ENCODE results near the gene KRTAP29-1. TPM values are rescaled to one million over a fixed set of nuclear protein-coding genes. Genes with fewer than 3 reads are reported as not detected.
"Not testable (repeated sequence)": the region's sequence is repeated elsewhere in the genome, so short reads cannot be mapped to it uniquely, and the experiment has no call there.

Gene KRTAP29-1
- total RNA-seq, 1 donor from 2014 or later: not detected

DNA sequence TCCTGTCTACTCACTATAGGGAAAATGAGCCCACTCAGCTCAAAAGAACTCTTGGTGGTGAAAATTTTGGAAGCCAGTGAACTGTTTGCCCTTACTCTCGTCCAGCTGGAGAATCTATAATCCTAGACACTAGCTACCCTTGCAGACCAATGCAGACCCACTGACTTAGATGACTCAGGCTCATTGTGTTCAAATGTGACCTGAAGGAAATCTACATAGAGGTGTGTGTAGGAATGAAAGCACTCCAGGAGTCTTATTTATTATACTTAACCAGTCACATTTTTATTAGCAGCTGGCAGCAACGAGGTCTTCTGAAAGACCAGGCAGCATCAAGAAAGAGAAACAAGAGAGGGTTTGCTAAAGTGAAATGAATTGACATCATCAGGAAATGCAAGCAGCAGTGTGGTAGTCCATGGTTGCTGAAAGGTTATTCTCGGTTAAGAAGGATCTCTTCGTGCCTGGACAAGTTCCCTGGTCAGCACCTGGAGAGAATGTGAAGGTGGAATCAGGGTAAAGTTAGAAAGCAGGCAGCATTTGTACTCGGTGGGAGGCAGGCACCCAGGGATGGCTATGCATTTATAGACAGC lies 1.4 kb downstream of the KRTAP29-1 start:
- DNase-seq (ENCODE audit: low spot score): peak; percentile 55

DNA sequence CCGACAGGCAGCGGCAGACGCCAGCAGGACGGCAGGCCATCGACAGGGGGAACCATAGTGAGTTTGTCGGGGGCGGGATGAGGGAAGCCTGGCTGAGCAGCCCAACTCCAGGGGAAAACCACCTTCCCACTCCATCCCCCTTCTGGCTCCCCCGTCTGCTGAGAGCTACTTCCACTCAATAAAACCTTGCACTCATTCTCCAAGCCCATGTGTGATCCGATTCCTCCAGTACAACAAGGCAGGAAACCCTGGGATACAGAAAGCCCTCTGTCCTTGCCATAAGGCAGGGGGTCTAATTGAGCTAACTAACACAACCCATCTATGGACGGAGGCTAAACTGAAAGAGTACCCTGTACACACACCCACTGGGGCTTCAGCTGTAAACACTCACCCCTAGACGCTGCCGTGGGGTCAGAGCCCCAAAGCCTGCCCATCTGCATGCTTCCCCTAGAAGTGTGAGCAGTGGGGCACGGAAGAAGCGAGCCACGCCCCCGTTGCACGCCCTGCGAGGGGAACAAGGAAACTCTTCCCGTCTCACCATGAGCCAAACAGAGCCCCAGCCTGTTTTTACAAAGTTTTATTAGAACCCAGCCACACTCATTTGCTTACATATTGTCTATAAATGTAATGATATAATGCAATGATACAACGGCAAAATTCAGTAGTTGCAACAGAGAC lies 4.1 kb downstream of the KRTAP29-1 start:
- DNase-seq (ENCODE audit: low spot score): no peak

DNA sequence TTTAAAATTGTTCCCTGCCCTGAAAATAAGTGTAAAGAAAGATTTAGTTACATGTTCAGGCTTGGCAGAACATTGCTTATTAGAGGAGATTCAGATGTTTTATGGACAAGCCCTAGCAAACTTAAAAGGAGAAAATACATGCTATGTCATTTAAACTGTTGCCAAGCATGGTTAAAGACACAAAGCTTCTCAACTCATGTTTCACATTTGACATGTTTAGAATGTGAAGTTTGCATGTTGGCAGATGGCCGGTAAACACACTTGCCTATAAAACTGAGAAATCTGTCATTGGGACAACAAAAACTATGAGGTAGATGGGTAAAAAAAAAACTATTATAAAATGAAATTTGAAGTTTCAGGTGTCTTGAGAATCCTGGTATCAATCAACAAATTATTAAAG lies 5.8 kb downstream of the KRTAP29-1 start:
- no peak for DNase-seq (ENCODE audit: low spot score)

DNA sequence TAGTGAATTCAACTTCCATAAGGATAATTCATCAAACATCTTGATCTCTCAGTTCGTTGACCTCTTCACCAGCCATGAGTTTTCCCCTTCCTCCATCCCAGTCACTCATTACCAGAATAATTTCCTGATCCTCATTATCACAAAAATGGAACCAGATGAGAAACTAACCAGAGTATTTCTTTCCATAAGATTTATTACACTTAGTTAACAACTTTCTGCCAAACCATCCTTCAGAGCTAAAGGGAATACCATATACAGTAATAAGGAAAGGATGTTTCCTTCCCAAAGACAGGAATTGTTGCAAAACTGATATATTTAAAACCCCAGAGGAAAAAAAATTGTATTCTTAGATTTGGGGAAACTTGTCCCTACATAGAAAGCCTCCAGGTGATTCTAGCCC lies 8.6 kb downstream of the KRTAP29-1 start:
- DNase-seq (ENCODE audit: low spot score): no peak

DNA sequence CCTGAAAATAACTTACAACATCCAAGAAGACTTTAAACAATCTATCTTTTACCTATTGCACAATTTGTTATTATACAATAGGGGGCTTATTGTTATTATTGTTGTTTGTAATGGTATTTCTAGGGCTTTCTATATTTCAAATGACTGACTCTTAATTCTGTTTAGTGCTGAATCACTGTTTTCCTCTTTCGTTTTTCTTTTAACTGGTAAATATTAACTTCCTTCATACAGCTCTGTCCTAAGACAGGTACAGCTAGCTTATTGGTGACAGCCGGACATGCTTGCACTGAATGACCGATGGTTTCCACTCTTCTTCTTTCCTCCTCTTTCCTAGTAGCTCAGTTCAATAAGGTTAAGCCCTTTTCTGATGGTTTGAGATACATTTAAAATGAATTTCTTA lies 15.6 kb downstream of the KRTAP29-1 start:
- DNase-seq (ENCODE audit: low spot score): no peak

DNA sequence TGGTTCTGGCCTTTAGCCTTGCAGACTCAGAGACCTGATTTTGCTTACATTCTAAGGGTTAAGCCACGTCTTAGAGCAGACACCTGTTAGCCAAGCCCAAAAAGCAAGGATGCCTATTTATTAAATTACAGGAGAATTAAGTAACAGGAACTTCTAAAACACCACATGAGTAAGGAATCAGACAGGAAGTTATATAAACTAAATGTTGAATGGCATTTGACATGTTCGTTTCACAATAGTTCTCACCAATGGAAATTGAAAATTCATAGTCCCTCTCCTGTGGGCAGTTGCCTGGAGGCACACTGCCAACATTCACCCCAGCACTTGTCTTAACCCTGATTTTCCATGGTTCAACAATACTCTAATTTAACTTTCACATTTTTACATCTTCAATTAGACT lies 18.1 kb downstream of the KRTAP29-1 start:
- DNase-seq (ENCODE audit: low spot score): no peak

DNA sequence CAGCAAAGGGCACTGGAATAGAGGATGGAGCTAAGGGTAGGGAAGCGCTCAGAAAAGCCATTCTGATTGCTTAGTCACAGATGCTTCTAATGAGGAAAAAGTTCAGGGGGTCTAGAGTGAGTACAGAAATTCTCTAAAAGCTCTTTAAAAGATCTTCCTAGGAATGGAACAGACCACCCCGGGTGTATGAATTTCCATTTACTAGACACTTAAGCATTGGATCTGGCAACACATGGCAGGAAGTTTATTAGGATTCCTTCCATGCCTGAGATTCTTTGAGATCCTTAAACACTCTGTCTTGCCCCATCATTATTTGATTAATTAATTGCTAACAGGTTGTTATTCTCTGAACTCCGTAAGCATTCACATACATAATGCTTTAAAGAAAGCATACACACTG lies 18.6 kb downstream of the KRTAP29-1 start:
- DNase-seq (ENCODE audit: low spot score): no peak

DNA sequence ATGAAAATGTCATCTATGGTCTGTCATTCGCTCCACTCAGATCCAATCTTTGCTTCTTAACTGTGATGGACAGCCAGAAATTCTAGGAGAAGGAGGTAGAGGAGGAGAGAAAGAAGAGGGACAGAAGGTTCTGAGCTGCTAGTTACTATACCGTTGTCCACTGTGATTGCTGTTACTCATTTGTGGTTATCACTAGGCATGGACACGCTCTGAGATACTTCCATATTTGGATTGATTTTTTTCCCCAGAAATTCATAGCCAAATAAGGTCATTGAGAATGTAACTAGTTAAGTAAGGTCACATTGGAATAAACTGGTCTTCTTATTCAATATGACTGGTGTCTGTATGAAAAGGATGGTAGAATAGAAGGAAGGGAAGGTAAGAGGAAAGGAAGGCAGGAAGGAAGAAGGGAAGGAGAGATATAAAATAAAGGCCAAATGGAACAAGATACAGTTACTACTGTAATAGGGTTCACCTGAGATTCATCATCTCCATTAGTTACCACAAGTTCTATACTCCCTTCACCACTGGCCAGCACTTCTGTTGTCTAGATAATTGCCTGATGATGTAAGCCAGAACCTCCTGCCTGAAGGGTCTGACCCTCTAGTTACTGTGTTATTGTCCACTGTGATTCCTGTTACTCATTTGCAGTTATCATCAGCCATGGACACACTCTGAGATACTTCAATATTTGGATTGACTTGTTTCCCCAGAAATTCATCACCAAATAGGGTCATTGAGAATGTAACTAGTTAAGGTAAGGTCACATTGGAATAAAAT lies 24.3 kb downstream of the KRTAP29-1 start:
- no peak for DNase-seq (ENCODE audit: low spot score)

DNA sequence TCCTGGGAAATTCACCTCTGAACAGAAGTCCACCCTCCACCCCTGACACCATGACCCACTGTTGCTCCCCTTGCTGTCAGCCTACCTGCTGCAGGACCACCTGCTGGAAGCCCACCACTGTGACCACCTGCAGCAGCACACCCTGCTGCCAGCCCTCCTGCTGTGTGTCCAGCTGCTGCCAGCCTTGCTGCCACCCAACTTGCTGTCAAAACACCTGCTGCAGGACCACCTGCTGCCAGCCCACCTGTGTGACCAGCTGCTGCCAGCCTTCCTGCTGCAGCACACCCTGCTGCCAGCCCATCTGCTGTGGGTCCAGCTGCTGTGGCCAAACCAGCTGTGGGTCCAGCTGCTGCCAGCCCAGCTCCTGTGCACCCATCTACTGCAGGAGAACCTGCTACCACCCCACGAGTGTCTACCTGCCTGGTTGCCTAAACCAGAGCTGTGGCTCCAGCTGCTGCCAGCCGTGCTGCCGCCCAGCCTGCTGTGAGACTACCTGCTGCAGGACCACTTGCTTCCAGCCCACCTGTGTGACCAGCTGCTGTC lies 26.9 kb downstream of the KRTAP29-1 start, which contains the start of gene KRTAP9-7:
KRTAP9-7 (plus strand) TSS at position 51 of the 543 bp plus-strand sequence; CDS start at position 51, 0 bp downstream.
- not testable (repeated sequence) for DNase-seq (ENCODE audit: low spot score)

DNA sequence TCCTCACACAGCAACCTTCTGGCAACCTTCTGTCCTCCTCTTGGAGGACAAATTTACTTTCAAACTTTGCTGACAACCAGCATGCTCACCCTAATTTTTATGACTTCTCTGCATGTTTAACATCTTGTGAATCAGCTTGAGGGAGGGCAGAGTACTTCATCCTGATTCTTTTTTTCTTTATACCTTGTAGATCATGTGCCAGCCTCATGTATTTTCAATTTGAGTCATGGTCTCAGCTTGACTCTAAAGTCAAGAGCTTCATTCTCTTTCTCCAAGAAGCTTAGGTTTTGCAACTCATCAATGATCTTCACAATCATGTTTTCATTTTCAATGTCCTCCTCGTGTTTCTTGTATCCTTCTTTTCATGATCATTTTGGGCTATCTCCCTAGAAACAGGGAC lies 30.8 kb downstream of the KRTAP29-1 start:
- DNase-seq (ENCODE audit: low spot score): no peak

DNA sequence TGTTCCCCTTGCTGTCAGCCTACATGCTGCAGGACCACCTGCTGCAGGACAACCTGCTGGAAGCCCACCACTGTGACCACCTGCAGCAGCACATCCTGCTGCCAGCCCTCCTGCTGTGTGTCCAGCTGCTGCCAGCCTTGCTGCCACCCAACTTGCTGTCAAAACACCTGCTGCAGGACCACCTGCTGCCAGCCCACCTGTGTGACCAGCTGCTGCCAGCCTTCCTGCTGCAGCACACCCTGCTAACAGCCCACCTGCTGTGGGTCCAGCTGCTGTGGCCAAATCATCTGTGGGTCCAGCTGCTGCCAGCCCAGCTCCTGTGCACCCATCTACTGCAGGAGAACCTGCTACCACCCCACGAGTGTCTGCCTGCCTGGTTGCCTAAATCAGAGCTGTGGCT lies 31.3 kb downstream of the KRTAP29-1 start:
- not testable (repeated sequence) for DNase-seq (ENCODE audit: low spot score)

DNA sequence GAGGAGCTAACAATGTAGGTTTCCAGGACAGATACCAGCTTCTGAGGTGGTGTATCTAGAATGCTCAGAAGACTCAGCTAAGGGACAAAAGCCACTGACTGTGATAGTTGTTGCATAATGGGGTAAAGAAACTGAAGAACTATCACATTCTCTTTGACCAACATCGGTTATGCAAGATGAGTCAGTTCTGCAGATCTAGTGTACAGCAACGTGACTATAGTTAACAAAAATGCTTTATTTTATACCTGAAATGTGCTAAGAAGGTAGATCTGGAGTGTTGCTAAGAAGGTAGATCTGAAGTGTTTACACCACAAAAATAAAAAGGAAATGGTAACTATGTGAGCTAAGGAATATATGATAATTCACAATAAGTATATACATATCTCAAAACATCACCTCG lies 34.9 kb downstream of the KRTAP29-1 start:
- DNase-seq (ENCODE audit: low spot score): no peak

DNA sequence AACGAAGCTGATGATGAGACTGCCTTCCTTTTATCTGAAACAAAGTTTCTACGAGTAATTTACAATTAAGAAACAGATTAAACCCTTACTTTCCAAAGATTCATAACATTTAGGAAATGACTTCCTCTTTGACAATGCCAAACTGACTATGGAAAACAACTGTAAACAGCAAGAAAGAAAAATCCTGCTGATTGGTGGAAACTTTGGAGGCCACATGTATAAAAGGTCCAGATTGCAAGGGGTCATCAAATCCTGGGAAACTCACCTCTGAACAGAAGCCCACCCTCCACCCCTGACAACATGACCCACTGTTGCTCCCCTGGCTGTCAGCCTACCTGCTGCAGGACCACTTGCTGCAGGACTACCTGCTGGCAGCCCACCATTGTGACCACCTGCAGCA lies 37.6 kb downstream of the KRTAP29-1 start, which contains the start of gene KRTAP9-6:
KRTAP9-6 (plus strand) TSS at position 301 of the 400 bp plus-strand sequence; CDS start at position 301, 0 bp downstream.
- no peak for DNase-seq (ENCODE audit: low spot score)

DNA sequence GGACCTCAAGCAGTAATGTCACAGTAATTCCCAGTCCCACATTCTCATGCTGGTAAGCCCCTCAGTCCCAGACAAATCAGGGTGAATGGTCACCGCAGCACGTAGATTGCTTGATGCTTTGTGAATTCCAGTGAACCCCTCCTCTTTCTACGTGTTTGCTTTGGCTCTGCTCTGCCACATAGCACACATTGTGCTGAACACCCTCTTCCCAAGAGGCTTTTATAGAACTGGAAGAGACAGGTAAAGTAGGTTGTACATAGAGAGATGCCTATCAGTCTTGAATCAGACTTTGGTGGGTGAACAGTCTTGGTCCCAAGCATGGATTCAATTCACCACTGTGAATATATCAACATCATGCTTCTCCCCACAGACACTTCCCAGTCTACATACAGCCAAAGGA lies 38.1 kb downstream of the KRTAP29-1 start:
- DNase-seq (ENCODE audit: low spot score): no peak

DNA sequence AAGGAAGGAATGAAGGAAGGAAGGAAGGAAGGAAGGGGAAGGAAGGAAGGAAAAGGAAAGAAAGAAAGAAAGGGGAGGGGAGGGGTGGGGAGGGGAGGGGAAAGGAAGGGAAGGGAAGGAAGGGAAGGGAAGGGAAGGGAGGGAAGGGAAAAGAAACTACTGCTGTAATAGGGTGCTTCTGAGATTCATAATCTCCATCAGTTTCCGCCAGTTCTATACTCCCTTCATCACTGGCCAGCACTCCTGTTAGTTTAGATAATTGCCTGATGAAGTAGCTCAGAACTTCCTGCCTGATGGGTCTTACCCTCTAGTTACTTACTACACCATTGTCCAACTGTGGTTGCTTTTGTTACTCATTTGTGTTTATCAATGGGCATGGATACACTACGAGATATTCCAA lies 39.4 kb downstream of the KRTAP29-1 start:
- no peak for DNase-seq (ENCODE audit: low spot score)

DNA sequence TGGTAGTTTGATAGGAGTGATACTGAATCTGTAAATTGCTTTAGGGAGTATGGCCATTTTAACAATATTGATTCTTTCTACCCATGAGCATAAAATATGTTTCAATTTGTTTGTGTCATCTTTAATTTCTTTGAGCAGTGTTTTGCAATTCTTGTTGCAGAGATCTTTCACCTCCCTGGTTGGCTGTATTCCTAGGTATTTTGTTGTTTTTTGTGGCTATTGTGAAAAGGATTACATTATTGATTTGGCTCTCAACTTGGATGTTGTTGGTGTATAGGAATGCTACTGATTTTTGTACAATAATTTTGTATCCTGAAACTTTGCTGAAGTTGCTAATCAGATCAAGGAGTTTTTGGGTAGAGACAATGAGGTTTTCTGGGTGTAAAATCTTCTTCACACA lies 44.2 kb downstream of the KRTAP29-1 start:
- DNase-seq (ENCODE audit: low spot score): no peak

DNA sequence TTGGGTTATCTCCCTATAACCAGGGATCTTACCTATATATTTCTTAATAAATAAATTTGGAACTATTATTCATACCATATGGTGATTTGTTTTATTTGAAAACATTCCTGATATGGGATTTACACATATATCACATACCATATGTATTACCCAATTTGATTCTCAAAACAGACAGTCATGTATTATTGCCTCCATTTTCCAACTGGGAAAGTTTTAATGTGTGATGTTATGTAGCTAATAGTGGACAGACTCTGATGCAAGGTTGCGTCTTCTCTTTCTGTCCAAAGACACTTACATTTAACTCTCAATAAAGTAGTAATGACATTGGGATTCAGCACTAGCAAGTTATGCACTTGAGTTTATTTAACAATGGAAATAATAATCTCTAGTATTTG lies 46.4 kb downstream of the KRTAP29-1 start:
- DNase-seq (ENCODE audit: low spot score): no peak

DNA sequence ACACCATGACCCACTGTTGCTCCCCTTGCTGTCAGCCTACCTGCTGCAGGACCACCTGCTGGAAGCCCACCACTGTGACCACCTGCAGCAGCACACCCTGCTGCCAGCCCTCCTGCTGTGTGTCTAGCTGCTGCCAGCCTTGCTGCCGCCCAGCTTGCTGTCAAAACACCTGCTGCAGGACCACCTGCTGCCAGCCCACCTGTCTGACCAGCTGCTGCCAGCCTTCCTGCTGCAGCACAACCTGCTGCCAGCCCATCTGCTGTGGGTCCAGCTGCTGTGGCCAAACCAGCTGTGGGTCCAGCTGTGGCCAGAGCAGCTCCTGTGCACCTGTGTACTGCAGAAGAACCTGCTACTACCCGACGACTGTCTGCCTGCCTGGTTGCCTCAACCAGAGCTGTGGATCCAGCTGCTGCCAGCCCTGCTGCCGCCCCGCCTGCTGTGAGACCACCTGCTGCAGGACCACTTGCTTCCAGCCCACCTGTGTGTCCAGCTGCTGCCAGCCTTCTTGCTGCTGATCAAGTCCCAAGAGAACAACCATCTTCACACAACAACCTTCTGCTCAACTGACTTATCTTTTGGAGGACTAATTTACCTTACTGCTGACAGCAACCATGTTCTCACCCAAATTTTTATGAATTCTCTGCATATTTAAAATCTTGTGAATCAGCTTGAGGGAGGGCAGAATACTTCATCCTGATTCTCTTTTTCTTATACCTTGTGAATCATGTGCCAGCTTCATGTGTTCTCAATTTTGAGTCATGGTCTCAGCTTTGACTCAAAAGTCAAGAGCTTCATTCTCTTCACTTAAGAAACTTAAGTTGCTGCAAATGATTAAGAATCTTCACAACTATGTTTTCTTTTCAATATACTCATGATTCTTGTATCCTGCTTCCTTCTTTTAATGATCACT lies 47.0 kb downstream of the KRTAP29-1 start, which contains the start of gene KRTAP9-9:
KRTAP9-9 (plus strand) TSS at position 4 of the 910 bp plus-strand sequence.
- not testable (repeated sequence) for DNase-seq (ENCODE audit: low spot score)

DNA sequence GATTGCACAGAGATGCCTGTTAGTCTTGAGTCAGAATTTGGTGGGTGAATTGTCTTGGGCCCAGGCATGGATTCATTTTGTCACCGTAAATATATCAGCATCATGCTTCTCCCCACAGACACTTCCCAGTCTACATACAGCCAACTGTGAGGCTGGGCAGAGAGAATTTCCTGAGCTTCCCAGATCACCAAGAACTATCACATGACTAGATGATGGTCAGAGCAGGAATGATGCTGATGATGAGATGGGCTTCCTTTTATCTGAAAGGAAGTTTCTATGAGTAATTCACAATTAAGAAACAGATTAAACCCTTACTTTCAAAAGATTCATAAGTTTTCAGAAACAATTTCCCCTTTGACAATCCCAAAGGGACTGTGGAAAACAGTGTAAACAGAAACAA lies 47.8 kb downstream of the KRTAP29-1 start:
- DNase-seq (ENCODE audit: low spot score): no peak

Data from ureter (tissue), 1 donor.